Stomach smooth muscle (tissue), 2 donors: ENCODE measurements around the gene FAM98B.

ENCODE experiments used
- H3K27ac ChIP-seq: one replicate; pipeline ENCODE4 v1.7.0; 2013; ENCODE audit warnings: mild to moderate bottlenecking, low read length, inconsistent platforms
- H3K27me3 ChIP-seq, 2 donors: one replicate each; pipeline ENCODE4 v1.7.0; 2013; ENCODE audit warnings: low read length in 2 of 2; ENCODE audit not compliant: insufficient read depth in 2 of 2, control insufficient read depth in 1 of 2
- H3K36me3 ChIP-seq, 2 donors: one replicate each; pipeline ENCODE4 v1.7.0; 2013; ENCODE audit warnings: low read length in 2 of 2; ENCODE audit not compliant: control insufficient read depth in 2 of 2, insufficient read depth in 2 of 2
- H3K4me1 ChIP-seq: one replicate; pipeline ENCODE4 v1.7.0; 2013; ENCODE audit warnings: low read length; ENCODE audit not compliant: control insufficient read depth, insufficient read depth
- H3K4me3 ChIP-seq, 2 donors: one replicate each; pipeline ENCODE4 v1.7.0; 2013; ENCODE audit warnings: low read length in 2 of 2
- H3K9ac ChIP-seq, 2 donors: one replicate each; pipeline ENCODE4 v1.7.0; 2013; ENCODE audit warnings: low read length in 2 of 2, mild to moderate bottlenecking in 1 of 2
- H3K9me3 ChIP-seq, 2 donors: one replicate each; pipeline ENCODE4 v1.7.0; 2013; ENCODE audit warnings: low read length in 2 of 2; ENCODE audit not compliant: control insufficient read depth in 2 of 2
- donor health status: healthy.
- donor health status: Pancreatic carcinoma.

FAM98B gene

DNA sequence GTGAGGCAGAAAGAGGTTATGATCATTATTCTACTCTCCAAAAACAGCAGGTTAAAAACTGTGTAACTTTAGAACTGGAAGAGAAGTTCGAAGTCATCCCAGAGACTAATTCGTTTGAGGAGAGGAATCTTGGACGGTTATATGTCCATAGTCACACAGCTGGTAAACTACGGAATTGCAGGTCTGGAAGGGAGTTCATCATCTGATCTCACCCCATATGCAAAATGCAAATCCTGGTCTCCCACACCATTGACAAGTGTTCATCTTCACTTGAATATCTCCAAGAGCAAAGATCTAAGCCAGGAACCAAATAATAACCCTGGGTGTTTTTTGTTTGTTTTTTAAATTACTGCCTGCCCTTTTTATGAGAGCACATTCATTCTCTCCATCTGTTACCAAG, 53.1 kb downstream of the FAM98B start:
- H3K9me3 ChIP-seq, result no peaks in the 10 kb centered on the region
- H3K36me3 ChIP-seq, result no peaks in the 10 kb centered on the region
- no peak overlapping the region for H3K4me3 ChIP-seq
- no peaks in the 10 kb centered on the region for H3K4me1 ChIP-seq
- H3K27ac ChIP-seq, result no peak overlapping the region
- no peak overlapping the region for H3K9ac ChIP-seq
- H3K27me3 ChIP-seq, result peaks cover 0 to 3% of the 10 kb centered on the region in 2 donors

DNA sequence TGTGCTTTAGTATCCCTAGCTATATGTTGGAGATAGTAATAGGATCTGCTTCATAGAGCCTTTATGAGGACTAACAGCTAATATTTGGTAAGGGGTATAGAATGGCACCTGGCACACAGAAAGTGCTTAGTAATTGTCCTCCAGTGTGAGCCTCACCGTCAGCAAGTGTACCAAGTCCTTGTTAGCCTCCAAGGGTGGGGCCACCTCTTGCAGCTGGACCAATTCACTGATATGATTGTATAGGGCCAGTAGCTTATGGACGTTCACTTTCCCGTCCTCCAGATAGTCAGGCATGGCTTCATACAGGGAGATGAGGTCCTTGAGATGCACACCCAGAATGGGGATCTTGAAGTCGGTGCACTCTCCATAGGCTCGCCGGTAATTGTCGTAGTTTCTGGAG, 53.6 kb downstream of the FAM98B start:
- Histone ChIP-seq H3K4me1 (no peaks in the 10 kb centered on the region), H3K27me3 (peaks cover 0 to 3% of the 10 kb centered on the region in 2 donors), H3K9me3 (no peaks in the 10 kb centered on the region), H3K27ac (no peak overlapping the region), H3K4me3 (no peak overlapping the region), H3K36me3 (no peaks in the 10 kb centered on the region), H3K9ac (no peak overlapping the region)

DNA sequence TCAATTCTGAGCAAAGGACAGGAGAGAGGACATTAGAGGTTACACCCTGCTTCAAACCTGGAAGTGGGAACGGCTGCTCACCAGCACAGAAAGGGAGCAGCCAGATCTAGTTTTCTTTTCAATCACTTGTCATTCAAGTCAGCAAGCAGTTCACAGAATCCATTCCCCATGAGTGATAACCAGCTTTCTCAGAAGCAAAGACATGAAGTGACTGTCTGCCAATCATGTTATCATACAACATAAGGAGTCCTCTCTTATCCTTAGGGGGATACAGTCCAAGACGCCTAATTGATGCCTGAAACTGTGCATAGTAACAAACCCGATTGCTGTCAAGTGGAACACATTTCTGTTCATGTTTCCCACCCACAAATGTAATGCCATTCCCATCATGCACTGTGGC, 54.7 kb downstream of the FAM98B start:
- Histone ChIP-seq H3K36me3 (no peaks in the 10 kb centered on the region), H3K9ac (no peak overlapping the region), H3K27me3 (peaks cover under 1 to 3% of the 10 kb centered on the region in 2 donors)

DNA sequence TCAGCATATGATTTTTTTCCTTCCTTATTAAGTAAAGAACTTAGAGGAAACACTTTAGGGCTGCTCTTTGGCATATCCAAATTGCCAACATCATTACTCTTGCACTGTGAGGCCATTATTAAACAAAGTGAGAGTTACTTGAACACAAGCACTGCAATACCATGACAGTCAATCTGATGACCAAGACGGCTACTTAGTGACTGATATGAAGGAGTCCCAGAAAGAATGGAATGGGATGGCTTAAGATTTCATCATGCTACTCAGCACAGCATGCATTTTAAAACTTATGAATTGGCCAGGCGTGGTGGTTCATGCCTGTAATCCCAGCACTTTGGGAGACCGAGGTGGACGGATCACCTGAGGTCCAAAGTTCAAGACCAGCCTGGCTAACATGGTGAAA, 55.2 kb downstream of the FAM98B start:
- Histone ChIP-seq H3K4me3 (no peak overlapping the region), H3K4me1 (no peaks in the 10 kb centered on the region), H3K27ac (no peak overlapping the region), H3K27me3 (peaks cover 3 to 6% of the 10 kb centered on the region in 2 donors), H3K9ac (no peak overlapping the region), H3K36me3 (no peaks in the 10 kb centered on the region), H3K9me3 (no peaks in the 10 kb centered on the region)

More for the DNA sequence above, 54.7 kb downstream of the FAM98B start:
- no peaks in the 10 kb centered on the region for H3K4me1 ChIP-seq
- H3K9me3 ChIP-seq, result no peaks in the 10 kb centered on the region
- H3K4me3 ChIP-seq, result no peak overlapping the region
- H3K27ac ChIP-seq, result no peak overlapping the region

DNA sequence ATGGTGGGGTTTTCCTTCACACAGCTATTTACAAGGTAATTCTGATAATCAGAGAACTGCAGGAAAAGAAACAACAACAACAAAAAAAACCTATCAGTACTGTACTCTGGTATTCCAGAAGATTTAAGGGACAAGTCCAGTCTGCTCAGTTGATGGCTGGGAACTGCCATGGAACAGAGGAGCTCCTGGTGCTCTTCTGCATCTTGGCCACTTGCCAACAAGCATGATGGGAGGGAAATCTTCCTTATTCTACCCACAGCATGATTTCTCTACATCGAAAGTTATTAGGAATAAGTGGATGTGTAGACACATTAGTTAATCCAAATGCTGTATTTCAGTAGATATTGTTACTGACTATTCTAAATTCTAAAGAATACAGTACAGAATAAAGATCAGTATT, 59.0 kb downstream of the FAM98B start:
- Histone ChIP-seq H3K27me3 (peaks cover 8 to 12% of the 10 kb centered on the region in 2 donors), H3K4me1 (no peaks in the 10 kb centered on the region), H3K36me3 (no peaks in the 10 kb centered on the region), H3K4me3 (no peak overlapping the region), H3K9me3 (no peaks in the 10 kb centered on the region), H3K9ac (no peak overlapping the region), H3K27ac (no peak overlapping the region)

DNA sequence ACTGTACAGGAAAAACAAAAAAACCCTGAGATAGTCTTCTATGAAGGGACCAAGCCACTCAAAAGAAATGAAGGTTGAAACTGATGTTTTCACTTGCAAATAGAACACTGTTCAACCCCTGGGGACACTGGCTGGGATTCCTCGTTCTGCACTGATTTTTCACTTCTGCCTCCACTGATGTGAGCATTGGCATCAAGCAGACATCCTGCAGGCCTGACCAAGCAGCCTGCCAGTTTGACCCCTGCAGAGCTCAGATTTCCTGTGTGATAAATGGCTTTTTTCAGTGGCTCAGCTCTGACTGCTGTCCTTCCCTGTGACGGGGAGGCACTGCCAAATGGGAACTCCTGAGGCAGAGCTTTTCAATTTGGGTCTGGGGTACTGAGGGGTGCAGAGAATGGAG, 60.7 kb downstream of the FAM98B start:
- Histone ChIP-seq H3K27ac (no peak overlapping the region), H3K4me1 (no peaks in the 10 kb centered on the region), H3K36me3 (no peaks in the 10 kb centered on the region), H3K9ac (no peak overlapping the region), H3K27me3 (peaks cover 8 to 12% of the 10 kb centered on the region in 2 donors), H3K9me3 (no peaks in the 10 kb centered on the region), H3K4me3 (no peak overlapping the region)

DNA sequence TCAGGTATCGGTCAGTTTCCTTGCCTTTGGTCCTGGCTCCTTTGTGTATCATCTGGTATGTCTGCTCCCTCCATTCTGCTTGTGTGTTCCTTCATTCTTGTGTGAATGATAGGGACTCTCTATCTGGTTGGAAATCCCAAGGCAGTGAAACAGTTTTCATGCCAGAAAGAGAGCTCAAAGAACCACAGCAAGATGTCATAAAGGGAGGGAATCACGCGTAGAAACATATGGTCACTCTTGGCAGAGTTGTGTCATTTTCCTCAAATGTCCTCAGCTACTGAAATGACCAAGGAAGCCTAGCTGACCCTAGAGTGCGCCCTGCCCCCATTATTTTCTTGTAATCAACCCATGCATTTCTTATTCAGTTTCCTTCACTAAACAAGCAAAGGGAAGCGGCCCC, 62.7 kb downstream of the FAM98B start:
- Histone ChIP-seq H3K27ac (no peak overlapping the region), H3K9ac (no peak overlapping the region), H3K4me1 (no peaks in the 10 kb centered on the region), H3K36me3 (no peaks in the 10 kb centered on the region), H3K27me3 (peaks cover 5 to 12% of the 10 kb centered on the region in 2 donors), H3K4me3 (no peak overlapping the region), H3K9me3 (no peaks in the 10 kb centered on the region)

DNA sequence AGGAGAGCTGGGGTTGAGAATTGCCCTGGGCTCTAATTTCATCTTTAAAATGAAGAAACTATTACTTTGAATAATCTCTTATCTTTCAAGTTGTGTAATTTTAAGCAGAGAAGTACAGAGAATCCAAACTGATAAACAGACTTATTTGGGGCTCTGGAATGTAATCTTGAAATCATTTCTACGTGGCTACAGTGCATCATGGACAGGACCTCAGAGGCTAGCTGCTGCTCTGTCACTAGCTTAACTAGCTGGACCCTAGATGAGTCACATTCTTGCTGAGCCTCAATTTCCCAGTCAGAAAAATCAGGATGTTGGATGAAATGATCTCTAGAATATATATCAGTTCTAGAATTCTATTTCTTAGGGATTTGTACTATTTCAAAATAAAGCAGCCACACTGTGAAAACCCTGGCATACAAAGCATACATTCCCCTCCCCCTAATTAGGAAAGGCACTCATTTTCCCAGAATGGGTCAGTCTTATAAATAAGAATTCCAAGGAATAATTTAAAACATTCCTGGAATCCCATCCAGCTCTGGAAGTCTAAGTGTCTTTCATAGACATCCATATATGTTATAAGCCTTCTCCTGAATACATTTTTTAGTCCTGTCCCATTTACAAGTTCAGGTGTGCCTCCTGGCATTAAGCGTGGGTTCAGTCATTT, 63.5 kb downstream of the FAM98B start:
- no peaks in the 10 kb centered on the region for H3K4me1 ChIP-seq
- H3K9me3 ChIP-seq, result no peaks in the 10 kb centered on the region
- no peak overlapping the region for H3K9ac ChIP-seq
- H3K36me3 ChIP-seq, result no peaks in the 10 kb centered on the region
- no peak overlapping the region for H3K4me3 ChIP-seq
- no peak overlapping the region for H3K27ac ChIP-seq
- peaks cover 5 to 12% of the 10 kb centered on the region in 2 donors for H3K27me3 ChIP-seq

DNA sequence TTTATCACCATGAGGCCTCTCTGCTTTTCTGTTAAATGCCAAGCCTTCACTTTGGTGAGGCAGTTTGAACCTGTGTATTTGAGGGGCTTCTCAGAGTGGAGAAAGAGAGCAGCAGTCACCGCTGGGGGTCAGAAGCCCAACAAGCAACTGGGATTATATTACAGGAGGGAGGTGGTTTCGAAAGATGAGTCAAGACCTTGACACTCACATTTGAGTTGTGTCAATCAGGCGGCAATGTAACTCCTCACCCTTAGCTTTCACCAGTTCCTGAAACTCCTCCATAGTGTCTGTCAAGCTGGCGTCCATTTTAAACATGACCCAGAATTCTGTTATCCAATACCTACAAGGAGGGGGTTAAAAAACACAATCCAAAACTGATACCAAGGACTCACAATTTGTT, 64.2 kb downstream of the FAM98B start:
- Histone ChIP-seq H3K9me3 (no peaks in the 10 kb centered on the region), H3K27me3 (peaks cover 5 to 12% of the 10 kb centered on the region in 2 donors), H3K27ac (no peak overlapping the region), H3K4me1 (no peaks in the 10 kb centered on the region), H3K4me3 (no peak overlapping the region), H3K9ac (no peak overlapping the region), H3K36me3 (no peaks in the 10 kb centered on the region)

DNA sequence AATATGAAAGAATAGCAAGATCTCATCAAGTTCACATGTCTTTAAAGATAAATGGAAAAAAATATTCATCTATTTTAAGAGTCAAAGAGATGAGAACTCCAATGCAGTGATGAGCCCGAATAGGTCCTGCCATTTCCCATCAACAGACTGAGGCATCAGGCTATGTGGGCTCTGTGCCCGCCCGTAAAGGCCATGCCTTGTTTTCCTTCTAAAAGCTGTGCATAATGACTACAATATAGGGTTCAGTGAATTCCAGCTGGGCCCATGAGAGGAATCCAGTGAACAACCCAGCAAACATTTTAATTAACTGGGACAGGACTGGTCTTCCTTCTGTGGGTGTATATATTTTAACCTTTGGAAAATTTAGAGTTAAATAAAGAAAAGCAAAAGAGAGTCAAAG, 66.1 kb downstream of the FAM98B start:
- no peaks in the 10 kb centered on the region for H3K4me1 ChIP-seq
- H3K27me3 ChIP-seq, result no peaks in the 10 kb centered on the region
- no peak overlapping the region for H3K9ac ChIP-seq
- H3K4me3 ChIP-seq, result no peak overlapping the region
- H3K36me3 ChIP-seq, result no peaks in the 10 kb centered on the region
- H3K9me3 ChIP-seq, result no peaks in the 10 kb centered on the region
- H3K27ac ChIP-seq, result no peak overlapping the region

DNA sequence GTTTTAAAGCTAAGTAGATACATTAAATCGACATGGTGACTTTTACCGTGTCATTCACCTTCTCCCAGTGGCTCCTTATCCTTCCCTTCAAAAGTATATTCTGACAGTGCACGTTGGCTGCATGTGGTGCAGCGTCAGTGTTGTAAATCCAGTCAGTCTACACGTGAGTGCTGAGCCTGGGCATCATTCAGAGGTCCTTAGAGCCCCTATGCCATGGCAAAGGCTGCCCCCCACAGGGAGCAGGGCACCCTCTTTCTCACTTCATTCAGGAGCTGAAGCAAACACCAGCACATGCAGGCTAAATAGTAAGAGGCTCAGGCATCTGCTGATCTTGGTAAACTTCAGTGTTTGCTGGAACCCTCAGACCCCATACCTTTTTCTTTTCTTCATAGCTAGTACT, 67.4 kb downstream of the FAM98B start:
- H3K9me3 ChIP-seq, result no peaks in the 10 kb centered on the region
- no peaks in the 10 kb centered on the region for H3K4me1 ChIP-seq
- no peak overlapping the region for H3K4me3 ChIP-seq
- no peak overlapping the region for H3K27ac ChIP-seq
- H3K36me3 ChIP-seq, result no peaks in the 10 kb centered on the region
- no peak overlapping the region for H3K9ac ChIP-seq
- no peaks in the 10 kb centered on the region for H3K27me3 ChIP-seq
